OCI-LY7 (cell line): Measurements from ENCODE around the gene TRABD2B. TPM values are rescaled to one million over a fixed set of nuclear protein-coding genes. Genes with fewer than 3 reads are reported as not detected.

Experiments
- BruUV-seq: library from RNA; stranded (reverse); fragments of 400-500 nt; replicated peaks from 2 replicates; lab custom pipeline; 2021; lab: Mats Ljungman, UMichigan
- CTCF ChIA-PET: fragments of 300-600 bp; sonication (Branson Sonifier 250); formaldehyde crosslinking; loops from one replicate; lab custom pipeline; 2022; ENCODE audit warnings: antibody characterized with exemption; ENCODE audit not compliant: unreplicated experiment; lab: Charles Lee
- POLR2A ChIA-PET: fragments of 300-600 bp; sonication (Branson Sonifier 250); formaldehyde crosslinking; loops from one replicate; lab custom pipeline; 2022; ENCODE audit warnings: antibody characterized with exemption; lab: Charles Lee
- DNase-seq: peaks from one replicate; pipeline ENCODE4 v3.0.0-alpha.2; 2015; ENCODE audit warnings: low spot score
- H2AFZ ChIP-seq: fragments of 200-600 bp; sonication (generic), shearing (Covaris generic); 2 replicates; pipeline ENCODE4 v1.6.1; 2014; ENCODE audit warnings: mild to moderate bottlenecking, antibody characterized with exemption, low read length, moderate library complexity
- H3K27ac ChIP-seq: fragments of 200-600 bp; sonication (generic); 2 replicates; pipeline ENCODE4 v1.5.1; 2014; ENCODE audit warnings: mixed run types, low read depth, mild to moderate bottlenecking, moderate library complexity, low read length, inconsistent platforms; ENCODE audit not compliant: poor library complexity, severe bottlenecking
- H3K36me3 ChIP-seq: fragments of 200-600 bp; sonication (generic); 2 replicates; pipeline ENCODE4 v1.6.1; 2014; ENCODE audit warnings: mild to moderate bottlenecking, antibody characterized with exemption, low read length, moderate library complexity, mixed read lengths; ENCODE audit not compliant: insufficient read depth
- H3K4me1 ChIP-seq: fragments of 200-600 bp; sonication (generic); 2 replicates; pipeline ENCODE4 v1.5.1; 2014; ENCODE audit warnings: mild to moderate bottlenecking, low read length; ENCODE audit not compliant: insufficient read depth, poor library complexity, severe bottlenecking
- H3K4me2 ChIP-seq: fragments of 200-600 bp; sonication (generic); 2 replicates; pipeline ENCODE4 v1.6.1; 2014; ENCODE audit warnings: mild to moderate bottlenecking, low read length
- H3K4me3 ChIP-seq: fragments of 200-600 bp; sonication (generic); 2 replicates; pipeline ENCODE4 v1.5.1; 2014; ENCODE audit warnings: mild to moderate bottlenecking, low read depth, low read length; ENCODE audit not compliant: poor library complexity, severe bottlenecking
- H3K79me2 ChIP-seq: fragments of 200-600 bp; sonication (generic); 2 replicates; pipeline ENCODE4 v1.6.1; 2016; ENCODE audit warnings: low read depth, mild to moderate bottlenecking, low read length, moderate library complexity, mixed read lengths; ENCODE audit not compliant: insufficient read depth
- H3K9me2 ChIP-seq: fragments of 200-600 bp; sonication (generic); 2 replicates; pipeline ENCODE4 v1.6.1; 2016; ENCODE audit warnings: mild to moderate bottlenecking, low read length, mixed read lengths; ENCODE audit not compliant: insufficient read depth
- H3K9me3 ChIP-seq: fragments of 200-600 bp; sonication (generic); 2 replicates; pipeline ENCODE4 v1.6.1; 2014; ENCODE audit warnings: mild to moderate bottlenecking, mixed run types, low read length, mixed read lengths
- H4K20me1 ChIP-seq: fragments of 200-600 bp; sonication (generic); 2 replicates; pipeline ENCODE4 v1.6.1; 2014; ENCODE audit warnings: mild to moderate bottlenecking, antibody characterized with exemption, low read length, moderate library complexity, mixed read lengths; ENCODE audit not compliant: insufficient read depth
- EZH2phosphoT487 ChIP-seq: fragments of 200-600 bp; sonication (generic); IDR thresholded peaks from 2 replicates; pipeline ENCODE4 v1.6.1; 2018; ENCODE audit warnings: low read depth, borderline replicate concordance, mild to moderate bottlenecking, mixed run types, antibody characterized with exemption, low read length, moderate library complexity, mixed read lengths
- intact Hi-C: fragments of 100-400 bp; cut with micrococcal nuclease; formaldehyde crosslinking; loops from one replicate; pipeline ENCODE4 v1.10.0; 2022; ENCODE audit not compliant: unreplicated experiment
- total RNA-seq, 2 experiments: library from RNA; depleted of rRNA in 1 of 2; stranded (reverse); fragments of >200 nt in 1 of 2; shearing (Covaris generic) in 1 of 2; gene quantifications; 2 replicates each; pipeline ENCODE4 v1.2.3, GENCODE V29; 2014 to 2022
- TF ChIP-seq, protein P1 (sequence below): fragments of 200-600 bp; sonication (generic); conservative IDR thresholded peaks from 2 replicates; pipeline ENCODE4 v1.5.1; 2014; ENCODE audit warnings: mild to moderate bottlenecking, antibody characterized with exemption, low read length, moderate library complexity, mixed read lengths

The TRABD2B gene
- total RNA-seq, 2 experiments from 2014 or later = not detected

DNA sequence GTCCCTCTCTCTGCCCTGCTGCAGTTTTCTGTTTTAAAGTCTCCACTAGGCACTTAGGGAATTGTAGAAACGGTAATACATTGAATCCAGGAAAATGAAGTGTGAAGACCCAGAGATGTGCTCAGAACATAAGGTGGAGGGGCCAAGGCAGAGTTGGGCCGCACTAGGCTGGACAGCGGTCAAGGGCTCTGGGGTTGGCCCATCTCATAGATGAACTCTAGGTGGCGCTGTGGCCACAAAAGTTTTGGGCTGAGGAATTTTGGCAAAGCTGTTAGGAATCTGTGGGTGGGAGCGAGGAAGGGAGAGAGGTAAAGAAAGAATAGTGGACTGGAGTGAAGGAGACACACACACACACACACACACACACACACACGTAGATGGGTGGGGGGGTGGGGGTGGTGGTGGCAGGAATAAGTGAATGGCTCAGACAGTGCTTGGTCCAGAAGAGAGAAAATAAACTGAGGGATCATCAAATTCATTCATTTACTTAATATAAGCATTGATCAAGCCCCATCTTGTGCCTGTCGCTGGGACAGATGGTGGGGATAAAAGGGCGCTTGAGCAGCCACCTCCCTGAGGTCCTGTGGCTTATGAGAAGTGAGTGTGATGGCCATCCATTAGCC lies 258.5 kb downstream of the TRABD2B start:
- no peak overlapping the region for H2AFZ ChIP-seq
- BruUV-seq = no TSS peak
- TF ChIP-seq, protein P1, sequence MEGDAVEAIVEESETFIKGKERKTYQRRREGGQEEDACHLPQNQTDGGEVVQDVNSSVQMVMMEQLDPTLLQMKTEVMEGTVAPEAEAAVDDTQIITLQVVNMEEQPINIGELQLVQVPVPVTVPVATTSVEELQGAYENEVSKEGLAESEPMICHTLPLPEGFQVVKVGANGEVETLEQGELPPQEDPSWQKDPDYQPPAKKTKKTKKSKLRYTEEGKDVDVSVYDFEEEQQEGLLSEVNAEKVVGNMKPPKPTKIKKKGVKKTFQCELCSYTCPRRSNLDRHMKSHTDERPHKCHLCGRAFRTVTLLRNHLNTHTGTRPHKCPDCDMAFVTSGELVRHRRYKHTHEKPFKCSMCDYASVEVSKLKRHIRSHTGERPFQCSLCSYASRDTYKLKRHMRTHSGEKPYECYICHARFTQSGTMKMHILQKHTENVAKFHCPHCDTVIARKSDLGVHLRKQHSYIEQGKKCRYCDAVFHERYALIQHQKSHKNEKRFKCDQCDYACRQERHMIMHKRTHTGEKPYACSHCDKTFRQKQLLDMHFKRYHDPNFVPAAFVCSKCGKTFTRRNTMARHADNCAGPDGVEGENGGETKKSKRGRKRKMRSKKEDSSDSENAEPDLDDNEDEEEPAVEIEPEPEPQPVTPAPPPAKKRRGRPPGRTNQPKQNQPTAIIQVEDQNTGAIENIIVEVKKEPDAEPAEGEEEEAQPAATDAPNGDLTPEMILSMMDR = peak; percentile 70
- TF ChIP-seq EZH2phosphoT487 = no peak
- no peak overlapping the region for H3K4me3 ChIP-seq
- no peaks in the 10 kb centered on the region for H3K4me1 ChIP-seq
- H3K36me3 ChIP-seq = no peaks in the 10 kb centered on the region
- H4K20me1 ChIP-seq = no peaks in the 10 kb centered on the region
- no peak for DNase-seq
- H3K4me2 ChIP-seq = no peak overlapping the region
- intact Hi-C loops = no loop called here
- POLR2A ChIA-PET = interaction anchor here (0.6 kb wide), 1 partner anchor 342 kb away, joined by 3 read pairs; no protein-coding TSS in a partner anchor
- H3K9me3 ChIP-seq = no peaks in the 10 kb centered on the region
- H3K9me2 ChIP-seq = no peaks in the 10 kb centered on the region
- no peaks in the 10 kb centered on the region for H3K79me2 ChIP-seq
- CTCF ChIA-PET = no interaction called here
- H3K27ac ChIP-seq = no peak overlapping the region

- no peak for DNase-seq
- no peak for TF ChIP-seq EZH2phosphoT487
- TF ChIP-seq, protein P1 = no peak
- no peaks in the 10 kb centered on the region for H3K36me3 ChIP-seq
- BruUV-seq = no TSS peak
- no peaks in the 10 kb centered on the region for H3K9me3 ChIP-seq
- no peaks in the 10 kb centered on the region for H3K79me2 ChIP-seq
- H4K20me1 ChIP-seq = no peaks in the 10 kb centered on the region
- no peak overlapping the region for H2AFZ ChIP-seq
- ChIA-PET POLR2A (no interaction called here), CTCF (no interaction called here)
- H3K9me2 ChIP-seq = no peaks in the 10 kb centered on the region
- H3K4me2 ChIP-seq = no peak overlapping the region
- H3K4me3 ChIP-seq = no peak overlapping the region
- no peaks in the 10 kb centered on the region for H3K4me1 ChIP-seq
- intact Hi-C loops = no loop called here
- no peak overlapping the region for H3K27ac ChIP-seq
These were observed 264.7 kb downstream of the TRABD2B start for GRCh38 chr1:47732489-47732888.

- no peaks in the 10 kb centered on the region for H3K9me2 ChIP-seq
- H3K9me3 ChIP-seq = no peaks in the 10 kb centered on the region
- DNase-seq = no peak
- intact Hi-C loops = no loop called here
- H3K79me2 ChIP-seq = no peaks in the 10 kb centered on the region
- no TSS peak for BruUV-seq
- H4K20me1 ChIP-seq = no peaks in the 10 kb centered on the region
- no peak for TF ChIP-seq EZH2phosphoT487
- TF ChIP-seq, protein P1 = no peak
- no peaks in the 10 kb centered on the region for H3K4me1 ChIP-seq
- H3K27ac ChIP-seq = no peak overlapping the region
- POLR2A ChIA-PET = no interaction called here
- H2AFZ ChIP-seq = no peak overlapping the region
- no peaks in the 10 kb centered on the region for H3K36me3 ChIP-seq
- H3K4me3 ChIP-seq = no peak overlapping the region
- no peak overlapping the region for H3K4me2 ChIP-seq
- CTCF ChIA-PET = no interaction called here
These were observed 265.5 kb downstream of the TRABD2B start for GRCh38 chr1:47731730-47732129.
